Fibroblast of the aortic adventitia (primary cell): Measurements from ENCODE around the gene RAE1. TPM values are rescaled to one million over a fixed set of nuclear protein-coding genes. Genes with fewer than 3 reads are reported as not detected.

ENCODE experiments used
- DNase-seq: peaks from one replicate; pipeline ENCODE4 v3.0.0-alpha.2; 2010; ENCODE audit warnings: low read depth
- H3K4me3 ChIP-seq: 2 replicates; pipeline ENCODE4 v1.5.1; 2011; ENCODE audit warnings: low read depth, mild to moderate bottlenecking, control low read depth, low read length, moderate library complexity
- total RNA-seq: library from RNA; depleted of rRNA; stranded (reverse); fragments of >200 nt; gene quantifications from 2 replicates; pipeline ENCODE4 v1.2.3, GENCODE V29; 2012; ENCODE audit warnings: low replicate concordance
- TF ChIP-seq, protein P1 (sequence below): IDR thresholded peaks from 2 replicates; pipeline ENCODE4 v1.5.1; 2011; ENCODE audit warnings: mild to moderate bottlenecking, low read length, control low read depth, inconsistent platforms; ENCODE audit not compliant: insufficient read depth

Gene RAE1
- total RNA-seq, 1 donor, result 24.8 TPM

DNA sequence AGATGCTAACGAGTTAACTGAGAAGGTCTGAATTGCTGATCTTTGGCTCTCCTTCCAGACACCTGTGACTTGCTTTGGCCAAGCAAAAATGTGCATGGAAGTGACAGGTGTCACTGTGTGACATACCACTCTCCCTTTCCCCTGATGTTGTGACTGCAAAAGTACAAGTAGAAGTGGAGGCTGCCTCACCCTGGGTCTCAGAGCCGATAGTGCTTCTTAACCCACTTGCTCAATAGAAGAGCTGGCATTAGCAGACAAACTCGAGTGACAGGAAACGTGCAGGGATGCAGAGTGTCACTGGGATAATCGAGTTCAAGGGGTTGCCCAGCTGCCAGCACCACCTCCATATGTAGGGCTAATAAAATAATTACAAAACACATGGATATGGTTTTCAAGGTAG lies 37.8 kb upstream of the RAE1 start:
- no peak for DNase-seq
- no peak overlapping the region for H3K4me3 ChIP-seq
- TF ChIP-seq, protein P1, sequence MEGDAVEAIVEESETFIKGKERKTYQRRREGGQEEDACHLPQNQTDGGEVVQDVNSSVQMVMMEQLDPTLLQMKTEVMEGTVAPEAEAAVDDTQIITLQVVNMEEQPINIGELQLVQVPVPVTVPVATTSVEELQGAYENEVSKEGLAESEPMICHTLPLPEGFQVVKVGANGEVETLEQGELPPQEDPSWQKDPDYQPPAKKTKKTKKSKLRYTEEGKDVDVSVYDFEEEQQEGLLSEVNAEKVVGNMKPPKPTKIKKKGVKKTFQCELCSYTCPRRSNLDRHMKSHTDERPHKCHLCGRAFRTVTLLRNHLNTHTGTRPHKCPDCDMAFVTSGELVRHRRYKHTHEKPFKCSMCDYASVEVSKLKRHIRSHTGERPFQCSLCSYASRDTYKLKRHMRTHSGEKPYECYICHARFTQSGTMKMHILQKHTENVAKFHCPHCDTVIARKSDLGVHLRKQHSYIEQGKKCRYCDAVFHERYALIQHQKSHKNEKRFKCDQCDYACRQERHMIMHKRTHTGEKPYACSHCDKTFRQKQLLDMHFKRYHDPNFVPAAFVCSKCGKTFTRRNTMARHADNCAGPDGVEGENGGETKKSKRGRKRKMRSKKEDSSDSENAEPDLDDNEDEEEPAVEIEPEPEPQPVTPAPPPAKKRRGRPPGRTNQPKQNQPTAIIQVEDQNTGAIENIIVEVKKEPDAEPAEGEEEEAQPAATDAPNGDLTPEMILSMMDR, result no peak

DNA sequence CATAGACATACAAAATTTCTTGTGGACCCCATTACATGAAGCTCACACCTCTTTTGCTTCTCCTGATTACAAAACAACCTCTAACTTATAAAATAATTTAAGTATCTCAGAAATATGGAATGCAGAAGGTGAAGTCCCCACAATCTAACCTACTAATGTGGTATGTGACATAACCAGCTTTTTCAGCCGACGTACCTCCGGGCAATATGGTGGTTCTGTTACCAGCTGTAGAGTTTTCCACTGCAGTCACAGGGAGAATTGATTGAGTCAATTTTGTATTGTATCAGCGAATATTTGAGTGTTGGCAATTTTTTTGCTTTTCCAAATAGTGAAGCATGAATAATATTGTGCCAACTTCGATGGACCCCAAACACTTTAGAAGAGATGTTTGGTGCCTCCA lies 37.1 kb upstream of the RAE1 start:
- no peak overlapping the region for H3K4me3 ChIP-seq
- no peak for DNase-seq
- TF ChIP-seq, protein P1, result no peak

DNA sequence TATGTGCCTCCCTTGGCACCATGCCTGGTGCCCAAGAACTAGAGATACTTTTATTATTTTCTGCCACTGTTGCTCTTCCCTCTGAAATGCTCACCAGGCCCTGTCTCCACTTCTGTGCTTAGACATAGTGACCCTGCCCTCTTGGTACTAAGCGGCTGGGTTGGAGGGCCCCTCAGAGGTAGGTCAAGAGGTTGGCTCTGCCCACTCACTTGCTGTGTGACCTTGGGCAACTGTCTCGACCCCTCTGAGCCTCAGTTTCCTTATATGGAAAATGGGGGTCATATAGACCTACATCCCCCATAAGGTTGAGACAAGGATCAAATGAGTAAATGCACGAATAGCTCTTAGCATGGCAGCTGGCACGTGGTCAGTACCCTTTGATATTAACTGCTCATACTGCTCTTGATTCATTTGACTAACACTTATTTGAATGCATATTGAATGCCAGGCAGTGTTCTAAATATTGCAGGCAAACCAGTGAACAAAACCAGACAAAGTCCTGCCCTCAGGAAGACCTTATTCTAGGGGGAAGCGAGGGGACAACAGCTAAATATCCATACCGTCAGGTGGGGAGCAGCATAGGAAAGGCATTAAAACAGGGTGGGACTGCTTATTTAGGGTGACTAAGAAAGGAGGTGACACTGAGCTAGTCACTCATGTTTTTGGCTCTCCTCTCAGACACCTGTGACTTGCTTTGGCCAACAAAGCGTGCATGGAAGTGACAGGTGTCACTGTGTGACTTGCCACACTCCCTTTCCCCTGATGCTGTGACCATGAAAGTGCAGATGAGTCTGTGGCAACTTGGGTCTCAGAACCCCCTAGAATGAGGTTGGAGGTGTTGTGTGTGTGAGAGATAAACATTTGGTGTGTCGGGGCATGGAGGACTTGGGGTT lies 35.7 kb upstream of the RAE1 start:
- no peak for DNase-seq
- TF ChIP-seq, protein P1, result no peak
- no peak overlapping the region for H3K4me3 ChIP-seq

DNA sequence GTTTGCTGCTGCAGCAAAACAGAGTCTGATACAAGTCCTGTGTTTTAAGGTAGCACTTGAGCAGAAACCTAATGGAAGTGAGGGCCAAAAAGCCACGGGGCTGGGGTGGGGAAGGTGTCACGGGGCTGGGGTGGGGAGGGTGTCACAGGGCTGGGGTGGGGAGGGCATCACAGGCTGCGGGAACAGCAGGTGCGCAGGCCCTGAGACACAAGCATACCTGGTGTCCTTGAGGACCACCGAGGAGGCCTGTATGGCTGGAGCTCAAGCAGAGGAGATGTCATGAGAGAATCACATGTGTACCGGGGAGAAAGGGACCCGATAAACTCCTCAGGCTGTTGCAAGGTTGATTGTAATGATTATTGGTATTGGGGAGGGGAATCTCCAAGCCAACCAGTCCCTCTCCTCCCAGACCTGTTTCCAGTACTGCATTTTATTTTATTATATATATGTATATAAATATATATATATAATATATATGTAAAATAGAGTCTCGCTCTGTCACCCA lies 35.0 kb upstream of the RAE1 start:
- H3K4me3 ChIP-seq, result no peak overlapping the region
- DNase-seq, result no peak
- TF ChIP-seq, protein P1, result no peak

DNA sequence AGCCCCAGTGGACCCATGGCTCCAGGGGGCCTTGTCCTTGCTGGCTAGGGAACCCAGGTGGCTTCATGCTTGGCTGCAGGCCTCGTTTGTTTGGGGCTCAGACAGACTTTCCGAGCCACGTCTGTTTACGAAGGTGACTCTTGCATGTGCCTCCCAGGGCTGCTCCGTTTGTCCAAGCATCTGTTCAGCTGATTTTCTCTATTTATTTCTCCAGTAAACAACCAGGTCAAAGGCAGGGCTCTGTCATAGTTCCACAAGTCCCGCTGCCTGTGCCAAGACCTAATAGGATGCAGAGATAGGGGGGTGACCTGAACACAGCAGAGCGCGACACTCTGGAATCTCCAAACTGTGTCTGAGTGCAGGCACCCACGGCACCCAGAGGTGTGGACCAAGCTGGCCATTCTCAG lies 34.3 kb upstream of the RAE1 start:
- no peak overlapping the region for H3K4me3 ChIP-seq
- TF ChIP-seq, protein P1, result no peak
- no peak for DNase-seq

DNA sequence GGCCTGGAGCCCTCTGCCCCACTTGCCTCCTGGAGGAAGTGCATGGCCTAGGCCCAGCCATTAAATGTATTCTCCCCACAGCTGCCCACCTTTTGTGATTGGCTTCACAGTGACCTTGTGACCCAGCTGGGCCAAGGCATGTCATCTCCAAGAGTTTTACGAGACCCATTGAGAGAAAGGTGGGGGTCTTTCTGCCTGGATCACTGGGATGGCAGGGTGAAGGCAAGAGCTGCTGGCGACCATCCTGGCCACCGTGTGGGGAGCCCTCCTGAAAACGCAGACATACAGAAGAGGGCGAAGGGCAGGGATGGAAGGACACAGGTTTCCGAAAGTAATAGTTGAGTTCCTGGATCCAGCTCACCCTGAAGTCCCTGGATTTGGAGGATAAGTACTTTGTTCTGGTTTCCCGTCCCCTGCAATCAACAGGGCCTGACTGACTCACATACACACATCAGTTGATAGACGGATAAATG lies 33.7 kb upstream of the RAE1 start:
- H3K4me3 ChIP-seq, result no peak overlapping the region
- TF ChIP-seq, protein P1, result no peak
- no peak for DNase-seq
